ENCODE measurements around the gene CCDC57.

Gene CCDC57

DNA sequence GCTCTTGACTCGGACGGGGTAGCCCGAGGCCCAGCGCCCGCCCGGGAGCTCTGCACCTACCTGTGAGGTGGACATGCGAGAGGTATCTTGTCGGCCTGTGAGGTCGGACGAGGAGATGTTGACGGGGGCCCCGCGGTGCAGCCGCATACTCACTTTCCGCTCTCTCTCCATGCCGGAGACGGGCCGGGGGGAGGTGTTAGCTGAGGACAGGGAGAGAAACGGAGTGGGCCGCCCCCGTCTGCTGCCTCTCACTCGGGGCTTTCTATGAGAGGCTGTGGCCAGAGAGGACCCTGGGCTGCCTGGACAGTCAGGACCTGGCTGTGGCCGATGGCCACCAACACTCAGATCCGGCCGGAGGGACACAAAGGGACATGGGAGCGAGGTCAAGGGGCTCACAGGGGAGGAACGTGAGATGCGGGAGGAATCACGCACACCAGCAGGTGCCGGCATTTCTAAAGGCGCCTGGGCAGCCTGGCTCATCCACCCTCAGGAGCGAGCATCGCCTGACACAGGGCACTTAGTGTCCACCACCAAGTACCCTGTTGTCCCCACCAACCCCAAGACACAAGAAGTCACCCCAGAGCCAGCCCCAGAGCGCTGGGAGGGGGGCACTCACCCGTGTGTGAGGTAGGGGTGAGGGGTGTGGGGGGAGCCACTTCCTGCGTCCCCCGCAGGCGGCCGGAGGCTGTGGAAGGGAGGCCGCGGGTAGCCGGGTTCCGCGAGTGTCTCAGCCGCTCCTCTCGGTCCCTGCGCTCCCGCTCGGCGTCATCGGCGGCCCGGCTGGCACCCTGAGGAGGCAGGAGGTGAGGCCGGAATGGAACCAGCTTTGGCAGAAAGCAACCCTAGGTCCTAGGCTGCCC, 36.4 kb upstream of the CCDC57 start:
- no peak overlapping the region for H3K4me3 ChIP-seq (ENCODE audit: low read length)
- DNase-seq (ENCODE audit: low read depth) = no peak
- TF ChIP-seq, protein P1, sequence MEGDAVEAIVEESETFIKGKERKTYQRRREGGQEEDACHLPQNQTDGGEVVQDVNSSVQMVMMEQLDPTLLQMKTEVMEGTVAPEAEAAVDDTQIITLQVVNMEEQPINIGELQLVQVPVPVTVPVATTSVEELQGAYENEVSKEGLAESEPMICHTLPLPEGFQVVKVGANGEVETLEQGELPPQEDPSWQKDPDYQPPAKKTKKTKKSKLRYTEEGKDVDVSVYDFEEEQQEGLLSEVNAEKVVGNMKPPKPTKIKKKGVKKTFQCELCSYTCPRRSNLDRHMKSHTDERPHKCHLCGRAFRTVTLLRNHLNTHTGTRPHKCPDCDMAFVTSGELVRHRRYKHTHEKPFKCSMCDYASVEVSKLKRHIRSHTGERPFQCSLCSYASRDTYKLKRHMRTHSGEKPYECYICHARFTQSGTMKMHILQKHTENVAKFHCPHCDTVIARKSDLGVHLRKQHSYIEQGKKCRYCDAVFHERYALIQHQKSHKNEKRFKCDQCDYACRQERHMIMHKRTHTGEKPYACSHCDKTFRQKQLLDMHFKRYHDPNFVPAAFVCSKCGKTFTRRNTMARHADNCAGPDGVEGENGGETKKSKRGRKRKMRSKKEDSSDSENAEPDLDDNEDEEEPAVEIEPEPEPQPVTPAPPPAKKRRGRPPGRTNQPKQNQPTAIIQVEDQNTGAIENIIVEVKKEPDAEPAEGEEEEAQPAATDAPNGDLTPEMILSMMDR (IDR thresholded peaks at IDR 0.05; ENCODE audit: insufficient read depth, low read depth, low read length, missing control alignments) = no peak

DNA sequence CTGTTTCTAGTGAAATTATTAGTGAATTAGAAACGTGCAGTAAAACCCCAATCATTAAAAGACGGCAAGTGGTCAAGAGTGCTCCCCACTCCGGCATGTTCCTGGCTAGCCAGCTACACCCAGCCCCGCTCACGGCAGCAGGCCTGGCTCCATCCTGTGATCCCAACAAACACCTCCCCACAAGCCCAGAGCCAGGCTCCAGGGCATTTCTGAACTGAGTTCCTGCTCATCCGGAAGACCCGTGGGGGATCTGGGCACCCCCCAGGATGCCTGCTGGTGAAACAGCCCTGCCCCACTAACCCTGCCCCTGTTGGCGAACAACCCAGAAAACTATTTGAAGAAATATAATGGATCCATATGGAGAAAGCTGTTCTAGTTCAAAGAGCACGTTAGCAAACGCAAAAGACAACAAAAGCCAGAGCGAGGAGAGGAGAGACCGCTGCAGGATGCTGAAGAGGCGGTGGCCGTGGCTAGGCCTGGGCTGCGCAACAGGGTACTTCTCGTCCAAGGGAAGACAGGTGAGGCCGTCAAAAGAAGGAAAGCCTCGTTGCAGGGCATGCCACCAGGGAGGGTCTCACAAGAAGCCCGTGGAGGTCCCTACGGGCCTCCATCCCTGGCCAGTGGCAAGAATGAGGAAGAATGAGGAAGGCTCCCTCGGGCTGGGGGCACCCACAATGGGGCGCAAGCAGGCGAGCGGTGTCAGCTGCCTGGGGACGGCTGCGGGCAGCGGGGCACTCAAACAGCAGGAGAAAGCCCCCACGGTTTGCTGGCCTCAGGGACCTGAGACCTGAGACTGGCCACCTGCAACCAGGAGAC, 35.4 kb upstream of the CCDC57 start:
- H3K4me3 ChIP-seq (ENCODE audit: low read length) = no peak overlapping the region
- TF ChIP-seq, protein P1 (IDR thresholded peaks at IDR 0.05; ENCODE audit: insufficient read depth, low read depth, low read length, missing control alignments) = no peak
- no peak for DNase-seq (ENCODE audit: low read depth)

DNA sequence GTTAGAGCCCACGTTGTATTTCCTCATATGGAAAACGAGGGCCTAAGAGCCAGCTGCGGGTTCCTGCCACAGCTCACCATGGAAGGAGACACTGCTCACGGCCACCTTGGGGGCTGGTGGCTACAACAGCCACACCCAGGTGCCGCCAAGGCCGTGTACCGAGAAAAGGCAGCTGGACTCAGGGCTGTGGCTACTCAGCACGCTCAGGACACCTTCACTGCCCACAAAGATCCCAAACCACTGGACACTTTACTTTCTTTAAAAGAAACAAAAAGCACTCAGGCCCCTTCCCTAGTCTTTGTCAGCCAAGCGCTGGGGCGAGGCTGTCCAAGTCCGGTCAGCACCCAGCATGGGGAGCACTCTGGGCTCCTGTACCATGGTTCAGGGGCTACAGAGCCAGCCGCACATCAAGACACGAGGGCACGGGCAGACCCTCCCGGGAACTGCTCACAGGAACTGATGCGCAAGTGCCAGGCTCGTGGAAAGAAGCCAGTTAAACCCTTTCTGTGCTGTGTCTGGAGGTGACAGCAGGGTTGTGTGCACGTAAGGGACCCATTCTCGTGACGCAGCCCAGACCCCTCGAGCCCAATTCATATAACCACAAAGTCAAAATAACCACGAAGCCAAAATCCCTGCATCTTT, 34.7 kb upstream of the CCDC57 start:
- TF ChIP-seq, protein P1 (IDR thresholded peaks at IDR 0.05; ENCODE audit: insufficient read depth, low read depth, low read length, missing control alignments) = no peak
- H3K4me3 ChIP-seq (ENCODE audit: low read length) = no peak overlapping the region
- DNase-seq (ENCODE audit: low read depth) = no peak

DNA sequence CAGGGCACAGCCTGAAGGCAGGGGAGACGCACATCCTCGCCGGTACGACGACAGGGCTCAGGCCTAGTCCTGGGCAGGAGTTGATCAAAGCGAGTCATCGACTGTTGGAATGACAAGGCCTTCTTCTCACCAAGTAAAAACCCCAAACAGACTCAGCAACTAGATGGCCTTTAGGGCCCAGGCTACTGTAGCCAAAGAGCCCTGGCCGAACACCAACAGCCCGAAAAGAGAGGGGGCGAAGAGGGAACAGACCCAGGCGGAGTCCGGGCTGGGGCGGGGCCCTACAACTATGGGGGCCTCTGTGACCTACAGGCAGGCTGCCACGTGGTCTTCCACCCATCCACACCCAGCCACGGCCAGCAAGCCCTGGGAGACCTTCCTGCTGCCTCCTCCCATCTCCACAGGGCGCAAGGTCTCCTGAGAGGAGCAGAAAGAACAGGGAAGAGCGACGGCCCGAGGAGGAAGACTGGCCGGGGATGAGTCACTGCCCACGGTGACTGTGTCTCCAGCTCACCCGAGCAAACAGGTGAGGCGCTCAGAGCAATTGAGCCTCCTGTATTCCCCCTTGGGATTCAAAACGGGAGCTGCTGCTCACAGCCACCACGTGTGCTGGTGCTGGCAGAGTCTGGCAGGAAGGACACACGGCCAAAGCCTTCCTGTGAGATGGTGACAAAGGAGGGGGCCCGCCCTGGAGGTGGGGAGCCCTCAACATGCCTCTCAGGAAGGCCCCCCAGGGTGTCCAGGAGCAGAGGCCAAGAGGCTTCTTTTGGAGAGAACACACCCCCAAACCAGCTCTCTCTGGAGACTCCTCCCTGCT, 33.9 kb upstream of the CCDC57 start:
- DNase-seq (ENCODE audit: low read depth) = peak; percentile 95
- H3K4me3 ChIP-seq (ENCODE audit: low read length) = no peak overlapping the region
- TF ChIP-seq, protein P1 (IDR thresholded peaks at IDR 0.05; ENCODE audit: insufficient read depth, low read depth, low read length, missing control alignments) = no peak

DNA sequence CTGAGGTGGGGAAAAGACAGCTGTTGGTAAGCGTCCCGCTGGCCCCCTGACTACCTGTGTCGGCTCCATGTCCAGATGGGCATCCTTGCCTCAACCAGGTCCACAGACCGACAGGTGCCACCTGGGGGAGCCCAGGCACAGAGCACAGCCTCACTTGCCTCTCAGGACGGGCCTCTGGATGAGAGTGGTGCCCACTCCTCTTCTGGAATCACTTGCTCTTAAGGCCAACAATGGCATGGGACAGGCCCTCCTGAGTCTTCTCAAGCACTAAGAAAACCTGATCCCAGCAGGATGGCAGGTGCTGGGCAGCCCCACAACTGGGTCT, 33.4 kb upstream of the CCDC57 start:
- DNase-seq (ENCODE audit: low read depth) = no peak
- H3K4me3 ChIP-seq (ENCODE audit: low read length) = no peak overlapping the region
- TF ChIP-seq, protein P1 (IDR thresholded peaks at IDR 0.05; ENCODE audit: insufficient read depth, low read depth, low read length, missing control alignments) = no peak

All from epithelial cell of esophagus (primary cell).